H4 (cell line): ENCODE results near the gene MRPL57. TPM values are rescaled to one million over a fixed set of nuclear protein-coding genes. Genes with fewer than 3 reads are reported as not detected.
"Not testable (repeated sequence)": the region's sequence is repeated elsewhere in the genome, so short reads cannot be mapped to it uniquely, and the experiment has no call there.

ENCODE experiments used
- DNase-seq: peaks from one replicate; pipeline ENCODE4 v3.0.0-alpha.2; 2015; ENCODE audit warnings: low spot score
- total RNA-seq: library from RNA; depleted of rRNA; stranded (reverse); fragments of >200 nt; shearing (Covaris generic); gene quantifications from 2 replicates; pipeline ENCODE4 v1.2.3, GENCODE V29; 2014; rRNA removed

The MRPL57 gene
- total RNA-seq, 1 experiment from 2014 or later, result 24.3 TPM

DNA sequence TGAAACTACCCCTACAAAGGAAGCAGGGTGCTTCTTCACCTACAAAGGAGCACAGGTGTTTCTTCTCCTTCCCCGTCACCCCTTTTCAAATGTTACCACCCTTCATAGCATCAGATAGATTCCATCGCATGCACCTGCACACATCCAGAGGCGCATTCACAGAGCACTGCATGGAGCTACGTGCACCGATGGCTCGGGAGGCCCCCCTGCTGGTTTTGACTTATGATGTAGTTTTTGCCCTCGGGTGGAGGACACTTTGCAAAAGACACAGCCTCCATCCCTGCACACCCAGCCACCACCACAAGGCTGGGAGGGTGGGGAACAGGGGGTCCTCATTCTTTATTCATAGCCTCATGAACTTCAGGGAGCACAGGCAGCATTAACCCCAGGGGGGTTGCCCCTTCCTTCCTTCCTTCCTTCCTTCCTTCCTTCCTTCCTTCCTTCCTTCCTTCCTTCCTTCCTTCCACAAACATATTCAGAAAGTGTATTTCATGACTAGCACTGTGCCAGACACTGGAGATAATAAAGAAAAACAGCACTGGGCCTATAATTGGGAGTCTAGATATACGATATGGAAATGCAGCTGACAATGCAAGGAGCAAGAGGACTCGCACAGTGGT, 21.3 kb downstream of the MRPL57 start:
- DNase-seq, result not testable (repeated sequence)

GRCh38 chr13:21198391-21198790, 21.9 kb downstream of the MRPL57 start:
- not testable (repeated sequence) for DNase-seq

- DNase-seq, result not testable (repeated sequence)
These were observed 25.2 kb downstream of the MRPL57 start for GRCh38 chr13:21201456-21202190.

DNA sequence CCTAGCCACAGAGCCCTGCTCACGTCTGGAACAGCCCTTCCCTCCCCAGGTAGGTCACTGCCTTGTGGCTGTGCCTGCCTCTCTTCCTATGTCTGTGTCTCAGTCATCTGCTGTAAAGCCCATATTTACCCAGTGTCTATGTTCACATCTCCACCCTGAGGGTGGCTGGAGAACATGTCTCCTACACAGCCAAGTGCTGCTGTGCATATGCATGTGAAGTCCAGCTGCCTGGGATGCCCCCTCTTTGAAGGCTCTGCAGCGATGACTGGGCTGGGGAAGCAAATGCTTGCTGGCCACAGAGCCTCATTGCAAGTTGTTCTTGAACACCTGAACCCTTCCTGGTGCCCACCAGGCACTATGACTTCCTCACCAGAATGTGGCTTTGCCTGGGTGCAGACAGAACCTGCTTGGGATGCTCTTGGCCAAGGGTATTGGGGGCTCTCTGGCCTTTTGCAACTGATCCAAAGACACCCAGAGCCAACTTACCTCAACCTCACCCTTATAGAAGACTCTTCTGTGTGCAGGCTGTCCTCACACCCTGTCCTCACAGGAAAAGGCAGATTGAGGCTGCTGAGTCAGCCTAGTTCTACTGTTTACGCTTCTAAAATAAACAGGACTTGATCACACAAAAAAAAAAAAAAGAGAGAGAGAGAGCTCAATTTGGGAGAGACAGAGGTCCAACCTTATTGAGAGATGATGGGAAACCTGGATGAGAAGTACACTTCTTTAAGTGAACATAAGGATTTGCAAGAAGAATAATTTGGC, 26.5 kb downstream of the MRPL57 start:
- peak; percentile 5 for DNase-seq

- no peak for DNase-seq
These were observed 32.2 kb downstream of the MRPL57 start for GRCh38 chr13:21208652-21209154.

DNA sequence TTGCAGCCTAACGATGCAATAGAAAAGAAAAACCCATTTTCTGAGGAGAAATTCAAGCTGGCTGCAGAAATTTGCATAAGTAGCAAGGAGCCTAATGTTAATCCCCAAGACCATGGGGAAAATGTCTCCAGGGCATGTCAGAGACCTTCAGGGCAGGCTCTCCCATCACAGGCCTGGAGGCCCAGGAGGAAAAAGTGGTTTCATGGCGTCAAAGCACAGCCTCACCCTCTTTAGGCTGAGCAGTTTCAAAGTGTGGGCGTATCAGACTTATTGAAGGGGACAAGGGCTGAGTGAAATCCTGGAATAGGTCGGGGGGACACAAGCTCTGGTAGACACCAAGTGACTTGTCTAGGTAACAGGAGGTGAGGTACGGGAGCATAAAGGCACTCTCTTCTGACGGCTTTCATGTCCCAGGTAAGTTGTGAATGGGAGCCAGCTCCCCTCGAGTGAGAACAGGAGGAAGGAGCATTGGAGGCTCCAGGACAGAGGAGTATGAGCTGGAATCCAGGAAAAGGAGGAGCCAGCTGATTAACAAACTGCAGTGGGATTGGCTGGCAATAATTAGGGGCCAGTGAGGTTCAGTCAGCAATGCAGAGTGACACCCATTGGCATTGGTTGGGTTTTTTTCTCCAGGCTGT, 35.8 kb downstream of the MRPL57 start:
- no peak for DNase-seq

DNA sequence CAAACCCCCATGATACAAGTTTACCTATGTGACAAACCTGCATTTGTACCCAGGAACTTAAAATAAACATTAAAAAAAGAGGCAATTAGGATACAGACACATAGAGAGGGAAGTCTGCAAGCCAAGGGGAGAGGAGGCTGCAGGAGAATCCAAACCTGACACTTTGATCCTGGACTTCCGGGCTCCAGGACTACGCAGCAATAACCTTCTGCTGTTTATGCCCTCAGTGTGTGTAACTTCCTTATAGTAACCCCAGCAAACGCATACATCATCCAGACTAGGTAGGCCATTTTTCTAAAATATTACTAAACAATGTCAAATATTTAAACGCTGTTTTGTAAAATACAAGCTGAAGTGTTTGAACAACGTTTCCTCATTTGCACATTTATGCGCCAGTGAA, 39.0 kb downstream of the MRPL57 start:
- DNase-seq, result not testable (repeated sequence)

GRCh38 chr13:21216332-21216731, 39.9 kb downstream of the MRPL57 start:
- no peak for DNase-seq

- no peak for DNase-seq
These were observed 42.0 kb downstream of the MRPL57 start for GRCh38 chr13:21218351-21219035.

- DNase-seq, result no peak
These were observed 42.6 kb downstream of the MRPL57 start for GRCh38 chr13:21219036-21219381.

DNA sequence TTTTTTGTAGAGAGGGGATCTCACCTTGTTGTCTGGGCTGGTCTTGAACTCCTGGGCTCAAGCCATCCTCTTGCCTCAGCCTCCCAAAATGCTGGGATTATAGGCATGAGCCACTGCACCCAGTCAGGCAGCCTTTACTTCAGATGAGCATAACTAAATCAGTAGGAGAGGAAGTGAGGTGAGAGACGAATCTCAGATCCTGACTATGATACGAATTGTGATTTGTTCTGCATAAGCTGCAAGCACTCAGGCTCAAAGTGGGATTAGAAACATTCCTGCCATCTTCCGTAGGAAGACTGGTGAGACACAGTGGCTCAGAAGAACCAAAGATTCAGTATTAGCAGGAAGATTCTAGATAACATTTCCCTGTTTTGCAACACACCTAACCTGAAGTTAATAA, 43.3 kb downstream of the MRPL57 start:
- DNase-seq, result not testable (repeated sequence)

- no peak for DNase-seq
These were observed 44.8 kb downstream of the MRPL57 start for GRCh38 chr13:21221268-21221667.

GRCh38 chr13:21225082-21225481, 48.6 kb downstream of the MRPL57 start:
- DNase-seq, result no peak

DNA sequence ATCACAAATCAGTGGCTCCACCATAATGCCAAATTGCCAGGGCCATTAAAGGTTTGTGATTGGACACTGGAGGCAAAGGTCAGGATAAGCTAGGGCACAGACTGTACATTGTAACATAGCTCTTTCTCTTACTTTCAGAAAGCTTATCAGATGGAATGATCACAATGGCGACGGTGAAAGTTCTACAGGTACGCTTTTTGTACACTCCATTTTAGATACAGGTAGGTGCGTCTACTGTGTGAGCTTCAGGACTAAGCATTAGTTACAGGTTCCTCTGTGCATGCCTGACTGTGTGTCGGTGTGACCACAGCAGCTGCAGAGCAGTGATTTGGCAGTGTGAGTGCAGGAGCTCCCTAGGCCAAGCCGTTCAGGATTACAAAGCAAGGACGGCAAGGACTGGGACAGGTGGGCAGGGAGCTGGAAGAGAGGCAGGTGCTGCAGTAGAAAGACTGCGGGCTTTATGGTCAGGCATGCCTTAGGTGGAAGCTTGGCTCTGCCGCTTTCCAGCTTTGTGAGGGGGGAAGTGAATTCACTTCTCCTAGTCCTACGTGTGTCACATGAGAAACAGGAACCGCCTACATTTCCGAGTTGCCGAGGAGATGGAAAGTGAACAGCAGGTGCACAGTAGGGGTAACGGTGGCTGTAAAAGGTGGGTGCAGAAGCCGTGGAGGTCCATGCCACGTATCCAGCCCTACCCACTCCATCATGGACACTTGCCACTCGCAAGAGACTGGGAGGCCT, 49.6 kb downstream of the MRPL57 start:
- DNase-seq, result no peak

DNA sequence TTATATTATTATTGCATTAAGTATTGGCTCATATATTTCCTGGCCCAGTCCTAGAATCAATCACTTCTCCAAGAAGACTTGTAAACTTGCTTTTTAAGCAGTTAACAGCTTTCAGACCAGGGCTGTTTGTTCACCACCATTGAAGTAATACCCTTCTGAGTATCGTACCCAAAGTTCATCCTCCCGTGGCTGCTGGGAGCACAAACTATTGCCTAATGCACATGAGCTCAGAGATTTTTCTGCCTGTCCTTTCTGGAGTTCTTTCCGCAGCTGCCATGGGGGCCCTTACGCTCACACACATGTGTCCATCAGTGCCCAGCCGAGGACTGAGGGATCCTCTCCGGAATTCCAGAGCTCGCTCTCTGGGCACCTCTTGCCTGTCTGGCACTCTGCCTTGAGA, 51.5 kb downstream of the MRPL57 start:
- no peak for DNase-seq

Other genes with a start within 250 kb of the MRPL57 start
- gene LATS2, start 115.1 kb upstream of the MRPL57 start, total RNA-seq, result 2.7 and 3.9 TPM in 2 replicates
- 46.5 and 64.0 TPM in 2 replicates for gene SAP18, start 36.5 kb upstream of the MRPL57 start, total RNA-seq
- 15.9 and 24.5 TPM in 2 replicates for gene SKA3, start 106 bp upstream of the MRPL57 start, total RNA-seq